ENCODE data around the gene SAPCD2. TPM values are rescaled to one million over a fixed set of nuclear protein-coding genes. Genes with fewer than 3 reads are reported as not detected.

The SAPCD2 gene
- total and polyA plus RNA-seq, 2 of the 8 experiments (the other 6 are each of a cell fraction or from before 2014, with no cell fraction given) = 12.7 to 32.1 TPM

DNA sequence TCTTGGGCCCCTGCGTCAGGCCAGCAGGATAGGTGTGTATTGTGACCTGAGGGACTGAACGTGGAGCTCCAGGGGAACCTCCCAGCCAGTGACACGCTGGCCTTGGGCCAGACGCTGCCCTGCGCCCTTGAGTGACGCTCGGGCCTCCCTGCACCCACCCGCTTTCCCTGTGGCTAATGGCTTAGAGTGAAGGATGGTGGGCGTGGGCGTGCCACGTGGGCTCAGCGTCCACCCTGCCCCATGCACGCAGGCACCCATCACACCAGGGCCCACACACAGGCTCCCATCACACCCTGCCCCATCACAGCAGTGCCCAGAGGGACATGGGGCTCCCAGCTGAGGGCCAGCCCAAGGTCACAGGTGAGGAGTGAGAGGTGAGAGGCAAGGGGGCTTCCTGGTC is 33.3 kb downstream of the SAPCD2 start (continued):
- no peak for TF ChIP-seq ZNF274 (IDR thresholded peaks at IDR 0.05; ENCODE audit: borderline replicate concordance, extremely low read depth, low read length)
- TF ChIP-seq TEAD4 (IDR thresholded peaks at IDR 0.05; ENCODE audit: low read depth, low read length) = no peak
